NCI-H1694 treated with DMSO at 0.1 percent for 48 hours (cell line): ENCODE data around the gene CNGA3.
A peak's percentile ranks its signal among the peaks of the same experiment; 100 is the strongest.

Experiments
- DNase-seq: peaks from one replicate; lab custom pipeline; 2025; lab: John Stamatoyannopoulos, UW

Gene CNGA3

DNA sequence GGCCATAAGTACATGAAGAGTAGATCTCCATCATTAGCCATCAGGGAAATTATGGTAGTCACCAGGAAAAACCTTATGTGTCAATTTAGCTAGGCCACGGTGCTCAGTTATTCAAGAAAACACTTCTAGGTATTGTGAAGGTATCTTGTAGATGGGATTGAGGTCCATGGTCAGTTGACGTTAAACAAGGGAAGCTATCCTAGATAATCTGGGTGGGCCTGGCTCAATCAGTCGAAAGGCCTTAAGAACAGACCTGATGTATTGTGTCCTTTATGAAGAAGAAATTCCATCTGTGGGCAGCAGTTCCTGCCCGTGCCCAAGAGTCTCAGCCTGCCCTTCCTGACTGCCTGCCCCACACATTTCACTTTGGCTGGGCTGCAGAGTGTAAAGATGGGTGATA, 16.7 kb upstream of the CNGA3 start:
- DNase-seq: no peak

DNA sequence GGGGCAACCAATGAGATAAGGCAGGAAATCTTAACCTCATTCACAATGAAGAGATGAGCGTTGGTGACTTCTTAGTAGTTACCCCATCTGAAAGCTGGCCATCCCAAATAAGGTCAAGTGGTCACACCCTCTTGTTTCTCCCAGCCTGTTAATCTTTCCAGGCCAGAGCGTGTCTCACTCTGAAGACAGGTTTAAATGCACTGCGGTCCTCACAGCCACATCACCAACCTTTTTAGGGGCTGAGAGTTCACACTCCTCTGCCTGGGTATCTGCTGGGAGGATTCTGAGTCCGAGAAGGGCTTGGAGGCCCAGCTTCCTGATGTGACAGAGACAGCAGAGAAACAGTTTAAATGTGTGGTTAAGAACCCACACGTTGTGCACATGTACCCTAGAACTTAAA, 13.3 kb upstream of the CNGA3 start:
- no peak for DNase-seq

DNA sequence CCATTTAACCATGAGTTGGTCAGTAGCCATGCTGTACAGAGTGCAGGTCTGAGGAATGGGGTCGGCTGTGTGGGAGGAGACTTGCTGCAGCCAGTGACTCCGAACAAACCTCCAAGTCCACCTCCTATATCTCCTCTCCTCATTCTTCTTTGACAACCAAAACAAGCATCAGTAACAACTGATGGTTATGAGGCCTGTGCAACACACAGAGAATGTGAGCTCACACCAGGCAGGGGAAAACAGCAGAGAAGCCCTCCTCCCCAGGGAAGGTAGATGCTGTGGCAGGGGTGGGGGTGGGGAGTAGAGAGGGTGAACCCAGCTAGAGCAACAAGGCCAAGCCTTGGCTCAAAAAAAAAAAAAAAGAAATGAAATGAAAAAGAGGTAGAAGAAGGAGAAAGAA, 12.3 kb upstream of the CNGA3 start:
- no peak for DNase-seq

DNA sequence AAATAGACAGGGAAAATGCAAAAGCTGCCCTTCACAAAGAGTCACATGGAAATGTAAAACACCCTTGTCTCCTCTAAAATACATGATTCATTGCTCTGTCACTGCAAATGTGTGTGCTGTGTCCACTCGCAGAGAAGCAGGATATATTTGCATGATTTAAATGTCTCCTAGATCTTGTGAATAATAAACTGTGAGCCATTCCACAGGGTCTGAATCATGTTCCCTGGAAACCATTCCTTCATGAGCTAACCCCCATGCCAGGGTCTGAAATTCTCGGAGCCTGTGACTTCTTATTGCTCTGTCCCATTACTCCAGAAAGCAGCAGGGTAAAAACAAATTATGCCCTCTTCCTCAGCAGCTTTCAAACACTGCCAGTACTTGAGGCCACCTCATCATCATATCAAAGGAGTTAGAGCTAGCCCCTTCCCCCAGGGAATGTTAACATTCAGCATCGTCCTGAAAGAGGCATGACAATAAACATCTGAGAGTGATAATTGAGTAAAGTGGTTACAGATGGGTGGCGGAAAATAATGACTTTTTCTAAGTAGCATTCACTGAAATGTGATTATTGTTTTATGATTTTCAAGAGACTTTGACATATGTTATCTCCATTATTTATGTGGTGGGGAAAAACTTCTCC, 11.7 kb upstream of the CNGA3 start:
- DNase-seq: no peak

DNA sequence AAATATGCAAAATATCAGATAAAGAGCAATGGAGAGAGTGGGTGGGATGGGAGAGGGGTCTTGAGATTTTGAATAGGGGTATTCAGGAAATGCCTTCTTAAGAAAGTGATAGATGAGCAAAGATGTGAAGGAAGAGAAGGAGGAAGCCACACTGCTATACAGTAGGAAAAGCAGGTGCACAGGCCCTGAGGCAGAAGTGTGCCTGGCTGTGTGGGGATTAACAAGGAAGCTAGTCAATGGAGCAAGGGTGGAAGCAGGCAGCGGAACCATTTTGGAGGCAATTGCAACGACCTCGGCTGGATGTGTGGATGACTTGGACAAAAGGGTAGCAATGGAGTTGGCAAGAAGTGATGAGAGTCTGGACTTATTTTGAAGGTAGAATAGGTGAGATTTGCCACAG, 11.0 kb upstream of the CNGA3 start:
- no peak for DNase-seq

DNA sequence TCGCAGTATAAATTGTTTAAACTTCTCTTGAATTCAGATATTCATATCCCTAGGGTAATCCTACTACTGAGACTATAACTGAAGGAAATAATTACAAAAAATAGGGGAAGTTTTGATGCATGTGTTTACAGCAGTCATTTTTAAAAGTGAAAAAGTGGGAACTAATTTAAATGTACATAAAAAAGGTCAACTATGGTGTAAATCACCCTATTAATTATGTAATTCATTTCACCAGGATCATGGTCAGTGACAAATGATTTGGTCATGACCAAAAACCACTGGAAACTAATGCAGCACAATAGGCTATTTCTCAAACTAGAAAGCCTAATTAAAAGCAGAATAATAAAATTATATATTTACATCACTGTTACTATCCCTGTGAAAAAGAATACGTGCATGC, 5.0 kb upstream of the CNGA3 start:
- no peak for DNase-seq

DNA sequence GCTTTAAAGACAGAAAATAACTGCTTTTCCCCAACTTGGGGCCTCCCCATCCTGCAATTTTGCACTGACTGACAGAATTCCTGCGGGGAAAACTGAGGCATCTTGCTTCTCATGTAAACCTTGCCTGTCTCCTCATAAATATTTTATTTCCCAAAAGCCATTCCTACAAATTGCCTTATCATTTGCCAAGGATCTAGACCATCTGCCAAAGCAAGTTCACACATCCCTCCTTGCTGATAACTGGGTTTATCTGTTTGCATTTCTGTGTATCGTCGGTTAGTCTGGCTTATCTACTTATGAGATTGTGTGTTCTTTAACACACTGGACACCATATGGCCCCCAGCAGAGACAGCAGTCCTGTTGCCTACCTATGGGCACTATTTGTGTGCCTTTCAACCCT, 3.0 kb upstream of the CNGA3 start:
- no peak for DNase-seq

DNA sequence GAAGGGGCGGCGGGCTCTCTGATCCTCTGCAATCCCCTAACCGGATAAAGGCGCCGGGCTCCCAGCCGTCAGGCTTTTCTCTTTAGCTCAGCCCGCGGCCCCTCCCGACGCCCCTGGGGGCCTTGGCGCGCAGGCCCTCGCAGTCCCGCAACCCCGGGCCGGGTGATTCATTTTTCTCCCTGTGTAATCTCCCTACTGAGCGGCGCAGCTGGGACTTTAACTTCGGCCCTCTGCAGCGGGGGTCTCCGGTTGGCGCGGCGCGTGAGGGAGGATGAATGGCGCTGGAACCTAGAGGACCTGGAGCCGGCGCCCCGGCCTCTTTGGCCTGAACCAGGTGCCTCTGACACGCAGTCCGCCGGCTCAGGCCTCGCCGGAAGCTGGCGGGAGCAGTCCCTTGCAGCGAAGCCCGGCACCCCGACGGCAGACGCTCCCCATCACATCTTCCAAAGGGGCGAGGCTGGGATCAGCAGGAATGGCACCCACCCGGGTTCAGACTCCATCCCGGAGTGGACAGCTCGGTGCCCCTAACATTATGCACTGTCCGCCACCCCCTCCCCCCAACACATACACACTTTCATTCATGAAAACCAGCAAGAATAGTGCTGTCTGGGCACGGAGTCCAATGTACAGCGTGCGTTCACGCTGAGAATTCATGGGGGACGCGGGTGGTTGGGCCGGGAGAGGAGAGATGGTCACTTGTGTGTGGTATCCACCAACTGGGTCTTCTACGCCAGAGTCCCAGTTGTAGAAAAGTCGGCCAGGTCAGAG, 1.2 kb downstream of the CNGA3 start:
- no peak for DNase-seq

DNA sequence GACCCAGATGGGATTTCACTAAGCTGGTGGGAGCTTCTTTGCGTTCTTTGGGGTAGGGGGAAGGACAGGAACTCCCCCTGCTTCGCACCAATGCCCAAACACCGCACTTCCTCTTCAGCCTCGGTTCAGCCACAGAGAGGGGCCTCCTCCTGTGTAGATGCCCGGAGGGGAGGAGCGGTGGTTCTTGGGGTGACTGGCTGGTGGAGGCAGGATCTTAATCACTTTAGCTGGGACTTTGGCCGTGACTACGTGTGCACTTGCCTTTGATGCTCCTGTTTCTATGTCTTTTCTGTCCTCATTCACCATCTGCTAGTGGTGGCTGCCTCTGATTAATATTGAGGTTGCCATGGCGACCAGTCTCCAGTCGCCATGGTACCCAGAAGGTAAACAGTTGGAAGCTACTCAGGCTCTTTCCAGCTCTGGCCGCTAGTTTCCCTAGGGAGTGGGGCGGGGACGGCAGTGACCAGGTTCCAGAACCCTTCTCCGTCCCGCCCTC, 1.9 kb downstream of the CNGA3 start:
- DNase-seq: peak; percentile 53

DNA sequence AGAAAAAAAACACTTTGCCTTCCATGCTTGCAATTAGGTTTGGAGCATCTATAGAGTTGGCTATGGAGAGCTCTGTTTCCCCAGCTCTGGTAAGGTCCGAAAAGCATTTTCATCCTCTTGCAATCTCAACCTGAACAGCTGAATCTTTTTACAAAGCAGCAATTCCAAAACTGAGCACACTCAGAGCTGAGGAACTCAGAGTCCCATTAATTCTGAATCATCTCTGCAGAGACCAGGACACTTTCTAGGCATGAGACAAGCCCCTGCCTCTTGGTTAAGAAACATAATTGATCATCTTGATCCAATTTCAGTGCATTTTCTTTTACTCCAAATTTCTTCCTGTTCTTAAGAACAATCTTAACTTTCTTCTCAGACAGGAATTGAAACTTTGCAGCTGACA, 4.2 kb downstream of the CNGA3 start:
- DNase-seq: no peak

DNA sequence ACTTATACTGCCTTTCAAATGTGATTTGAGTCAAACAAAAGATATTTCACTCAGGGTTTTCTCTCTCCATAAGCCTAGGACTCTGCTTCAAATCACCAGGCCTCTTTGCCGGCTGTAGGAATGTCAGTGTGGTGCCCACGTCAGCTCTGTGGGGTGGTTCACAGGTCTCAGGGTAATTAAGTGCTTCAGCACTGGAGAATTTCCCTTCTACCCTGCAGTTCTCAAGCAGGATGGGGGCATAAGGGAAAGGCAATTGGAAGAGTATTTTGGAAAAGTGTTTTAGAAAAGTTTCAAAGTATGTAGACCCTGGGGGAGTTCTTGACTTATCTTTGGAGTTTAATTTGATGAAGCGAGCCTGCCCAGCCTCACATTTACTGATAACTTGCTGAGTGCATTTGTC, 9.6 kb downstream of the CNGA3 start:
- no peak for DNase-seq

DNA sequence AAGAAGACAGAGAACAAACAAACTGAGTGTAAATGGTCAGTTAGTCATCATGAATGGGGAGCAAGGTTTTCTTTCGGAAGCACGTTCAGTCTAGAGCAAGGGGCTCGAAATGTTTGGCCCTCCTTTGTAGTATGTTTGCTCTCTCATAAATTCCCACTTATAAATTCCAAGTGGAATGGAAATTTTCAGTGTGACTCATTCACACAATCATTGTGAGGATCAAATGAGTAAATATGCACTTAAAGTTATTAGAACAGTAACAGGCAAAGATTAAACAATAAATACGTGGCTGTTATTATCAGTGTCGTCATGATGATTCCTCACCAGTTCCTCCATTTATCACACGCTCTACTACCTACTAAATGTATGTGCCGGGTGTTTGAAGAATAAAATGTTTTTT, 10.5 kb downstream of the CNGA3 start:
- no peak for DNase-seq

DNA sequence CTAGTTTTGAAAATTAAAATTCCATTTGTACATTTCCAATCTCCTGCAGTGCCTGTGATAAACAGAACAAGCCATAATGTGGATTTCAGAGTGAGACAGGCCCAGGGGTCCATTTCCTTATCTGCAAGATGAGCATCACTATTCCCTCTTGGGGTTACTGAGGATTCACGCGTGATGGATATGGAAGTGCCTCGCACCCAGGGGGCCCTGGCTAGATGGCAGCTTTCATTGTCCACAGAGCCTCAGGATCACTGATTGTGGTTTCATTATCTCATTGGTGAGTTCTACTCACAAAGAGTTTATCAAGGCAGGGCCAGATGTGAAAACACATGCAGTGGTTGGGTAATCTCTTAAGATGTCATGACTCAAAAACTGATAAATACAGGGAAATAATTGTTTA, 11.6 kb downstream of the CNGA3 start:
- DNase-seq: no peak

DNA sequence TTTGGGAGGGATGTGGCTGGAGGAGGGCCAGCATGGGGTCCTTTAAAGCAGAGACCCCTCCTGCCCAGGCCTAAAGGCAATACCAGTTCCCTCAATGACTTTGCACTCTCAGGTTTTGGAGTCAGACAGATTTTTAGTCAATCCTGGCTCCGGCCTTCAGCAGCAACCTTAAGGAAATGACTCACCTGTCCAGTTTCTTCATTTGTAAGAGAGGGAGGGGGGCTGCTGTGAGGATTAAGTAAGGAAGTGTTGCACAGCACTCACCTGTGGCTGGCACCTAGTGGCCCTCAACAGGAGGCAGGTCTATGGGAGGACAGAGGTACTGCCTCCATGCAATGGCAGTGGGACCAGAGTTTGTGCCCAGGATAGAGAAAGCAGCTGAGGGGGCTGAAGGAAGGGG, 13.7 kb downstream of the CNGA3 start:
- no peak for DNase-seq

DNA sequence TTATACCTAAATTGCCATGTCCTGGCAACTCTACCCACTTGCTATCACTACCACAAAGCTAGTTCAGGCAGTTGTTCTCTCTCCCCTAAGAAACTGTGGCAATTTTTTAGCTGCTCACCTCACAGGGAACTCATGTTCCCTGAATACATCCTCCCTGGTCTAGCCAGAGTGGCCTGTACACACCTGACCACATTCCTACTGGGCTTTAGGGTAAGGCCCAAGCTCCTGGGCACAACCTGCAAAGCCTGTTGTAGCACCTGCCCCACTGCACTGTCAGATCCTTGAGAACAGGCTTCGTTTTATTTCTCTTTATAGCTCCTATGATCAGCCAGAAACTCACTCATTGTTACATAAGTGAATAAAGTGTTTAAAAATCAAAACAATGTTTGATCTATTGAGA, 21.5 kb downstream of the CNGA3 start:
- DNase-seq: no peak

DNA sequence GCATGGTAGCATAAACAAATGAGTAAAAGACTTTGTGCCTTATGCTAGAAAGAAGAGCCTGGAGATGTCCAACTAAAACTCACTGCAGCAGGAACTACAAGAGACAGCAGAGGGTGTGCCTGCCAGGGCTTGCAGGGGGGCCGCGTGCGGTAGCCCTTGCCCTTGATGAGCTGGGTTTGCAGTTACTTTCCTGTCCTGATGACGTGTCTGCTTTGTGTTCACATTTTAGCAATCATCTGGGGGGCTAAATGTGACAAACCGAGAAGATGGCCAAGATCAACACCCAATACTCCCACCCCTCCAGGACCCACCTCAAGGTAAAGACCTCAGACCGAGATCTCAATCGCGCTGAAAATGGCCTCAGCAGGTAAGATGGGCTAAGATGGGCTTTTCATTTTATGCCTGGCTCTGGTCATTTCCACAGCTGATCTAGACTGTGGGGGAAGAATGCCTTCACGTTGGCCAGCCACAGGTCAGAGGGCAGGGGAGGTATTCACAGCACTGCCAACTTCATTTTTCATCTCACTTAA, 23.5 kb downstream of the CNGA3 start:
- no peak for DNase-seq

DNA sequence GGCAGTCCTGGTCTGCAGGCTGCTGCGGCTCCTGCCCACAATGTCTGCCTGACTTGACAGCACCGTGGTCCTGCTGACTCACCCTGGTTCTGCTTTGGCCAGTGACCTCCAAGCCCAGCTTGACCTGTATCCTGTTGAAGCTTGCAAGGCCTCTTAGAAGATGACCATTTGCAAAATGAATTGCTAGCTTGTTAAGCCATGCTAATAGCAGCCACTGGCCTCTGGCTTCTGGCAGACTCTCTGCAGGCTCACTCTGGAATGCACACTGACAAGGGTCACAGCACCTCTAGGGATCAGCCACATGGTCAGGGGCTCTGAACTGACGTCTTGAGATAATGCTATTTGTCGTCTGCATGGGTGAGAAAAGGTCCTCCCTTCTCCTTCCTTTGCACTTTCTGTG, 25.9 kb downstream of the CNGA3 start:
- DNase-seq: no peak

DNA sequence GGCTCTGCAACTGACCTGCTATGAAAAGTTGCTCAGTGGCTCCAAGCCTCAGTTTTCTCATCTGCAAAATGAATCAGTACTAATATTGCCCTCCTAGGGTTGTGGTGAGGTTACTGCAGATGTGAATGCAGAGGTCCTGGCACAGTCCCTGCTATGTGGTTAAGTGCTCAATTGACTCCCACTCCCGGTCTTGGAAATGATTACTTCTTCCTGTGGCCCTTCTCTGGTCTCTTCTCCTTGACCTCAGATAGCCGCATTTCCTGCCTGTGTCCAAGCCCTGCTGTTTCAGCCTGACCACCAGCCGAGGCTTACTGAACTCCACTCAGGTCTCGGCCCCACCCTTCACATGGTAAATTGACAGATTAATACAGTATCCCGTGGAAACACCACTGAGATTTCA, 26.3 kb downstream of the CNGA3 start:
- no peak for DNase-seq

DNA sequence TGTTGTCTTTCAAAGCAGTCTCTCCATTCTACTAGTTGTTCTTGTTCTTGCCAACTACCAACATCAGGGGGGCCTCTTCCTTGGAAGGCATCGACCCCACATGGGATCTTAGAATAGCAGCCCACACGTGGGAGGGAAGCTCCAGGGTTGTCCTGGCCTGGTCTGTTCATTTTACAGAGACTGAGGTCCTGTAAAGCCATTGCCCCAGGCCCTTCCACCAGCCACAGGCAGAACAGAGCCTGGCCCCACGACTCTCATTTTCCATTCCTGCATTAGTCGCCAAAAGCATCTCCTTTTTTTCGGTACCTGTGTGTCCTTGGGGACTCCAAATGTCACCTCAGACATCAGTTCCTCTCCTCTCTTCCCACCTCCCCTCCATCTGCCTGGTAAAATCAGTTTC, 28.0 kb downstream of the CNGA3 start:
- DNase-seq: no peak

DNA sequence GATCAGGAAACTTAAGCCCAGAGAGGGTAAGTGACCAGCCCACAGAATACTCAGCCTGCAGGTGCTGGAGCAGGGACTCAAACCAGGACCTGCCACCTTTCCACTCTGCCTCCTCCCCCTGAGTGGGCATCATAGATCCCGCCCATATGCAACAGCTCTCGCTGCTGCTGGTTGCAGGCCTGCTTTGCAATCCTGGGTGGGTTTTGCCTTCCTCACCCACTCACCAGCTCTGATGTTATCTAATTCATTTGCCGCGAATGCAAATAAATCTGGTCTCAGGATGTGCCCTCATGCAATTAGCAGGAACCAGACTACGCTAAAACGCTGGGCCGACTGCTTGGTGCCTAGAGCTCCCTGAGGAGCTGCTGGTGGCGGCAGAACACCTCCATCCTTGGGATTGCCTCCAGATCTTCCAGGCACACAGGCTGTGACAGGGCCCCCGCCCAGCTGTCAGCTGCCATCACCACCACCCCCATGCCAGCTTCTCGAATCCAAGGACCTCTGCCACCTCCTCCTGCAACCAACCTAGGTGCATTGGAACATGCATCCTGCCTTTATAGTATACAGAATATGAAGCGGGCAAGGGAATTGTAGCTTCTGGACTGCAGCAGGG, 28.8 kb downstream of the CNGA3 start:
- no peak for DNase-seq

DNA sequence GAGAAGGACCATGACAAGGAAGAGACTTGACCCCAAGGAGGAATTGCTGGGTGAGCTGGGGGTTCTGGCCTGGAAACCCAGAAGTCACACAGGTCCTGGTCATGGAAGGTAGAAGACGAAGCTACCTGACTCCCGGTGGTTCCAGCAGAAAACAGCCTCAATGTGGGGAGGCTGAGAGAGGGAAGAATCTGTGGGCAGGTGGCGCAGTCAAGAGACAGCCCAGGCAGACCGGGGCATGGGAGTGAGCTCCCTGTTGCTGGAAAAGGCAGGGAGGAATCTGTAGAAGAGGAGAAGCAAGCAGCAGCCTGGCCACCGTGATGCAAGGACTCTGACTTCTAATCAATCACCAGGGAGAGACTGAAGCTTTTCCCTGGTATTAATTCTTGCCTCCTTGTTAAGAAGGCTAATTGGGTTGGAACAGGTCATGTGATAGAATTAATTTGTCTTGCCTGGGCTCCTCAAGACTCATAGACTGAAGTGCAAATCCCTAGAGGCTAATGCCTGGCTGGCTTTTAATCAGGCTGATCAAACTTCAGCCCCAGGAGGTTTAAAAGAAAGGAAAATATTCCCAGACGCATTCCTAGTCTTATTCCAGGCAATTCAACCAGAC, 30.1 kb downstream of the CNGA3 start:
- DNase-seq: no peak

DNA sequence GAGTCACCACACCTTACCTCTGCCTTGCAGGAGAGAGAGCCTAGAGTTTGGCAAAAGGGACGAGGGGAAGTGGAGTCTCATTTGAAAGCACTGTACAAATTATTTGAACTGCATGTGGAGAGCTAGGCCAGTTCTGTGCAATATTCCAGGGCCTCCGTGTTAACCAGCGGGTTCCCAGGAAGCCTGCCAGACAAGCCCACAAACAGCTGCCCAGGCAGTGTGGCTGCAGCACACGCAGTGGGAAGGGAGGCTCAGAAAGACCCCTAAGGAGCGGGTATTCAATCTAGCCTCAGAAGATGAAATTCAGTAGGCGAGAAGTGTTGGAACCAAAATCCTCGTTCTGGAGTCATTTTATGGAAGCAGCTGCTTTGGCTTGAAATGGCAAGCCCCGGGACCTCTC, 30.7 kb downstream of the CNGA3 start:
- DNase-seq: no peak

DNA sequence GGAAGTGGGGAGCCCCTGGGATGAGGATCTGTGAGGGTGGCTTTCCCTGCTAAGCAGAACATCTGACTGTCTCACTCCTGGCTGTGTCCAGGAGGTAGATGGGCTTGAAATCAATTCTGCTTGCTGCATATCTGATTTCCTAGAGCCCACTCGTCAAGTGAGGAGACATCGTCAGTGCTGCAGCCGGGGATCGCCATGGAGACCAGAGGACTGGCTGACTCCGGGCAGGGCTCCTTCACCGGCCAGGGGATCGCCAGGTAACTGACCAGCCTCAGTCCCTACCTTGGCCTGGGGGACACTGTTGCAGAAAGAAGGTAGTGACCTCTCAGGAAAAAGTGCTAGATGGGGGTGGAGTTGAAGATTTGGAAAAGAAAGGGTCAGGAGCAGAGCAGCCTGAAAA, 31.3 kb downstream of the CNGA3 start:
- no peak for DNase-seq
